Measurements from ENCODE around the gene MEIS3. TPM values are rescaled to one million over a fixed set of nuclear protein-coding genes. Genes with fewer than 3 reads are reported as not detected.
"Not testable (repeated sequence)": the region's sequence is repeated elsewhere in the genome, so short reads cannot be mapped to it uniquely, and the experiment has no call there.

MEIS3 gene
- total RNA-seq, 1 experiment from 2014 or later: 114 TPM

- in situ Hi-C loops (cut with HindIII; ENCODE audit: low sequenced_read_pairs): no loop called here
- DNase-seq (ENCODE audit: low spot score): peak; percentile 82
Measured at GRCh38 chr19:47391510-47392223, 27.7 kb downstream of the MEIS3 start.

- DNase-seq (ENCODE audit: low spot score): no peak
- in situ Hi-C loops (cut with HindIII; ENCODE audit: low sequenced_read_pairs): no loop called here
Measured at GRCh38 chr19:47390533-47391488, 28.5 kb downstream of the MEIS3 start.

- DNase-seq (ENCODE audit: low spot score): no peak
- in situ Hi-C loops (cut with HindIII; ENCODE audit: low sequenced_read_pairs): no loop called here
Measured at GRCh38 chr19:47389150-47389556, 30.2 kb downstream of the MEIS3 start.

- DNase-seq (ENCODE audit: low spot score); in situ Hi-C loops (cut with HindIII; ENCODE audit: low sequenced_read_pairs): not testable (repeated sequence)
Measured at GRCh38 chr19:47388721-47389120, 30.6 kb downstream of the MEIS3 start.

GRCh38 chr19:47387623-47388022 lies 31.7 kb downstream of the MEIS3 start:
- in situ Hi-C loops (cut with HindIII; ENCODE audit: low sequenced_read_pairs); DNase-seq (ENCODE audit: low spot score): not testable (repeated sequence)

- in situ Hi-C loops (cut with HindIII; ENCODE audit: low sequenced_read_pairs); DNase-seq (ENCODE audit: low spot score): not testable (repeated sequence)
Measured at GRCh38 chr19:47386582-47386981, 32.7 kb downstream of the MEIS3 start.

- in situ Hi-C loops (cut with HindIII; ENCODE audit: low sequenced_read_pairs); DNase-seq (ENCODE audit: low spot score): not testable (repeated sequence)
Measured at GRCh38 chr19:47384533-47384932, 34.8 kb downstream of the MEIS3 start.

GRCh38 chr19:47383890-47384289 lies 35.4 kb downstream of the MEIS3 start:
- DNase-seq (ENCODE audit: low spot score); in situ Hi-C loops (cut with HindIII; ENCODE audit: low sequenced_read_pairs): not testable (repeated sequence)

- DNase-seq (ENCODE audit: low spot score): no peak
- in situ Hi-C loops (cut with HindIII; ENCODE audit: low sequenced_read_pairs): no loop called here
Measured at GRCh38 chr19:47381653-47382279, 37.6 kb downstream of the MEIS3 start.

GRCh38 chr19:47381121-47381520 lies 38.2 kb downstream of the MEIS3 start:
- DNase-seq (ENCODE audit: low spot score): no peak
- in situ Hi-C loops (cut with HindIII; ENCODE audit: low sequenced_read_pairs): no loop called here

GRCh38 chr19:47380559-47380958 lies 38.8 kb downstream of the MEIS3 start:
- DNase-seq (ENCODE audit: low spot score): no peak
- in situ Hi-C loops (cut with HindIII; ENCODE audit: low sequenced_read_pairs): no loop called here

- DNase-seq (ENCODE audit: low spot score): no peak
- in situ Hi-C loops (cut with HindIII; ENCODE audit: low sequenced_read_pairs): no loop called here
Measured at GRCh38 chr19:47379381-47379938, 39.9 kb downstream of the MEIS3 start.

GRCh38 chr19:47378246-47378645 lies 41.1 kb downstream of the MEIS3 start:
- peak; percentile 9 for DNase-seq (ENCODE audit: low spot score)
- in situ Hi-C loops (cut with HindIII; ENCODE audit: low sequenced_read_pairs): no loop called here

GRCh38 chr19:47377801-47378200 lies 41.5 kb downstream of the MEIS3 start:
- DNase-seq (ENCODE audit: low spot score): peak; percentile 31
- in situ Hi-C loops (cut with HindIII; ENCODE audit: low sequenced_read_pairs): no loop called here

- in situ Hi-C loops (cut with HindIII; ENCODE audit: low sequenced_read_pairs): no loop called here
- DNase-seq (ENCODE audit: low spot score): peak; percentile 84
Measured at GRCh38 chr19:47377208-47377701, 42.1 kb downstream of the MEIS3 start.

- no peak for DNase-seq (ENCODE audit: low spot score)
- in situ Hi-C loops (cut with HindIII; ENCODE audit: low sequenced_read_pairs): no loop called here
Measured at GRCh38 chr19:47376589-47377144, 42.7 kb downstream of the MEIS3 start.

GRCh38 chr19:47375694-47376588 lies 43.4 kb downstream of the MEIS3 start:
- DNase-seq (ENCODE audit: low spot score): no peak
- in situ Hi-C loops (cut with HindIII; ENCODE audit: low sequenced_read_pairs): no loop called here
